GM18873 (cell line): ENCODE results near the gene FGGY.

Source experiments
- ATAC-seq: cut with Tn5 transposase; IDR thresholded peaks from one replicate; pipeline ENCODE4 v1.9.1; 2021; ENCODE audit warnings: mild to moderate bottlenecking, moderate library complexity, moderate number of reproducible peaks; ENCODE audit not compliant: unreplicated experiment, low FRiP score

Gene FGGY

GRCh38 chr1:59314776-59315528 lies 18.1 kb downstream of the FGGY start:
- ATAC-seq, result no peak

GRCh38 chr1:59315529-59316463 lies 18.9 kb downstream of the FGGY start:
- no peak for ATAC-seq

- no peak for ATAC-seq
Measured at GRCh38 chr1:59316497-59317128, 19.7 kb downstream of the FGGY start.

GRCh38 chr1:59317343-59317742 lies 20.4 kb downstream of the FGGY start:
- no peak for ATAC-seq

- no peak for ATAC-seq
Measured at GRCh38 chr1:59317780-59318179, 20.9 kb downstream of the FGGY start.

- ATAC-seq, result no peak
Measured at GRCh38 chr1:59318271-59318860, 21.5 kb downstream of the FGGY start.

- no peak for ATAC-seq
Measured at GRCh38 chr1:59322394-59322793, 25.5 kb downstream of the FGGY start.

- ATAC-seq, result no peak
Measured at GRCh38 chr1:59322814-59323213, 25.9 kb downstream of the FGGY start.

- no peak for ATAC-seq
Measured at GRCh38 chr1:59323879-59324278, 27.0 kb downstream of the FGGY start.

- no peak for ATAC-seq
Measured at GRCh38 chr1:59328353-59328752, 31.5 kb downstream of the FGGY start.

GRCh38 chr1:59329412-59330053 lies 32.6 kb downstream of the FGGY start:
- no peak for ATAC-seq

- ATAC-seq, result no peak
Measured at GRCh38 chr1:59331686-59332620, 35.1 kb downstream of the FGGY start.

GRCh38 chr1:59332983-59333382 lies 36.1 kb downstream of the FGGY start:
- no peak for ATAC-seq

- ATAC-seq, result no peak
Measured at GRCh38 chr1:59333626-59334277, 36.9 kb downstream of the FGGY start.

- ATAC-seq, result peak; percentile 61
Measured at GRCh38 chr1:59340411-59341307, 43.8 kb downstream of the FGGY start.

GRCh38 chr1:59342801-59343575 lies 46.1 kb downstream of the FGGY start:
- no peak for ATAC-seq

GRCh38 chr1:59343576-59343840 lies 46.6 kb downstream of the FGGY start:
- no peak for ATAC-seq
